Left ventricle myocardium inferior (tissue), 1 donor: ENCODE data around the gene EPO. TPM values are rescaled to one million over a fixed set of nuclear protein-coding genes. Genes with fewer than 3 reads are reported as not detected.

ENCODE experiments used
- DNase-seq: peaks from one replicate; pipeline ENCODE4 v3.0.0-alpha.2; 2020
- H3K27ac ChIP-seq: fragments of 200-600 bp; replicated peaks from 2 replicates; pipeline ENCODE4 v1.8.0; 2021
- H3K27me3 ChIP-seq: fragments of 200-600 bp; 2 replicates; pipeline ENCODE4 v1.8.0; 2021; ENCODE audit warnings: low read depth
- H3K36me3 ChIP-seq: fragments of 200-600 bp; 2 replicates; pipeline ENCODE4 v1.8.0; 2021
- H3K4me1 ChIP-seq: fragments of 200-600 bp; 2 replicates; pipeline ENCODE4 v1.8.0; 2021
- H3K4me3 ChIP-seq: fragments of 200-600 bp; 2 replicates; pipeline ENCODE4 v1.8.0; 2021; ENCODE audit warnings: mild to moderate bottlenecking, moderate library complexity
- H3K9me3 ChIP-seq: fragments of 200-600 bp; replicated peaks from 2 replicates; pipeline ENCODE4 v1.8.0; 2021
- CTCF ChIP-seq: fragments of 200-600 bp; IDR thresholded peaks from 2 replicates; pipeline ENCODE4 v1.8.0; 2021; ENCODE audit warnings: antibody characterized with exemption, mild to moderate bottlenecking, borderline replicate concordance
- intact Hi-C: fragments of 100-400 bp; cut with micrococcal nuclease; formaldehyde crosslinking; loops from one replicate; pipeline ENCODE4 v1.11.0; 2022
- total RNA-seq: library from RNA; stranded (reverse); fragmentation: NEBNext Ultra II Directional; extraction: Animal tissue kit (Norgen Biotek cat#: 25700); gene quantifications from one replicate; pipeline ENCODE4 v1.2.1, GENCODE V29; 2021
- donor health status: DM: no; HTN: yes; CAD: no; lungs with severe emphysema.

EPO gene
- total RNA-seq, 1 donor from 2014 or later = not detected

GRCh38 chr7:100763556-100764140 lies 43.4 kb downstream of the EPO start:
- H3K4me1 ChIP-seq = no peaks in the 10 kb centered on the region
- intact Hi-C loops = no loop called here
- DNase-seq = no peak
- no peaks in the 10 kb centered on the region for H3K36me3 ChIP-seq
- H3K4me3 ChIP-seq = no peak overlapping the region
- H3K9me3 ChIP-seq = no peaks in the 10 kb centered on the region
- H3K27ac ChIP-seq = no peak overlapping the region
- peaks cover 69% of the 10 kb centered on the region for H3K27me3 ChIP-seq
- no peak for TF ChIP-seq CTCF

- TF ChIP-seq CTCF = no peak
- Histone ChIP-seq H3K4me1 (no peaks in the 10 kb centered on the region), H3K36me3 (no peaks in the 10 kb centered on the region), H3K27ac (no peak overlapping the region), H3K9me3 (no peaks in the 10 kb centered on the region), H3K4me3 (no peak overlapping the region), H3K27me3 (peaks cover 69% of the 10 kb centered on the region)
- intact Hi-C loops = no loop called here
- no peak for DNase-seq
Measured at GRCh38 chr7:100764841-100765240, 44.6 kb downstream of the EPO start.

- H3K27ac ChIP-seq = no peak overlapping the region
- intact Hi-C loops = no loop called here
- H3K4me3 ChIP-seq = no peak overlapping the region
- DNase-seq = no peak
- no peaks in the 10 kb centered on the region for H3K4me1 ChIP-seq
- H3K36me3 ChIP-seq = no peaks in the 10 kb centered on the region
- H3K9me3 ChIP-seq = no peaks in the 10 kb centered on the region
- H3K27me3 ChIP-seq = peaks cover 69% of the 10 kb centered on the region
- no peak for TF ChIP-seq CTCF
Measured at GRCh38 chr7:100765250-100765649, 45.0 kb downstream of the EPO start.

GRCh38 chr7:100768784-100769183 lies 48.5 kb downstream of the EPO start:
- H3K27ac ChIP-seq = no peak overlapping the region
- H3K4me3 ChIP-seq = no peak overlapping the region
- H3K36me3 ChIP-seq = no peaks in the 10 kb centered on the region
- no peaks in the 10 kb centered on the region for H3K4me1 ChIP-seq
- DNase-seq = no peak
- intact Hi-C loops = no loop called here
- TF ChIP-seq CTCF = no peak
- no peaks in the 10 kb centered on the region for H3K9me3 ChIP-seq
- peaks cover 49% of the 10 kb centered on the region for H3K27me3 ChIP-seq

Other genes with a start within 250 kb of the EPO start
- 47.5 TPM for gene TSC22D4, start 241.3 kb upstream of the EPO start, total RNA-seq
- 0.38 TPM for gene NYAP1, start 236.5 kb upstream of the EPO start, total RNA-seq
- gene AGFG2, start 181.3 kb upstream of the EPO start, total RNA-seq = 26.6 TPM
- 1.1 TPM for gene SAP25, start 146.6 kb upstream of the EPO start, total RNA-seq
- gene LRCH4, start 134.3 kb upstream of the EPO start, total RNA-seq = 26.6 TPM
- 0.25 TPM for gene FBXO24, start 134.1 kb upstream of the EPO start, total RNA-seq
- gene PCOLCE, start 118.1 kb upstream of the EPO start, total RNA-seq = 40.8 TPM
- 10.2 TPM for gene MOSPD3, start 107.9 kb upstream of the EPO start, total RNA-seq
- gene TFR2, start 78.9 kb upstream of the EPO start, total RNA-seq = 0.25 TPM
- gene ACTL6B, start 64.0 kb upstream of the EPO start, total RNA-seq = not detected
- 98.3 TPM for gene GNB2, start 46.7 kb upstream of the EPO start, total RNA-seq
- gene GIGYF1, start 26.2 kb upstream of the EPO start, total RNA-seq = 24.5 TPM
- 30.6 TPM for gene POP7, start 14.3 kb upstream of the EPO start, total RNA-seq
- not detected for gene ZAN, start 13.1 kb downstream of the EPO start, total RNA-seq
- gene EPHB4, start 107.1 kb downstream of the EPO start, total RNA-seq = 20.3 TPM
- gene SLC12A9, start 132.2 kb downstream of the EPO start, total RNA-seq = 10.9 TPM
- 11.7 TPM for gene TRIP6, start 146.9 kb downstream of the EPO start, total RNA-seq
- 51.3 TPM for gene SRRT, start 154.6 kb downstream of the EPO start, total RNA-seq
- gene UFSP1, start 169.2 kb downstream of the EPO start, total RNA-seq = 2.4 TPM
- 0.49 TPM for gene ACHE, start 175.4 kb downstream of the EPO start, total RNA-seq
- gene MUC3A, start 229.1 kb downstream of the EPO start, total RNA-seq = 0.19 TPM
- 0.30 TPM for gene MUC12, start 249.1 kb downstream of the EPO start, total RNA-seq